ENCODE data around the gene CABP2. TPM values are rescaled to one million over a fixed set of nuclear protein-coding genes. Genes with fewer than 3 reads are reported as not detected.
"Not testable (repeated sequence)": the region's sequence is repeated elsewhere in the genome, so short reads cannot be mapped to it uniquely, and the experiment has no call there.

CABP2 gene
- total RNA-seq, 2 donors from 2014 or later, result not detected

GRCh38 chr11:67562963-67563704 is 39.9 kb upstream of the CABP2 start:
- Histone ChIP-seq H3K36me3 (no peaks in the 10 kb centered on the region), H3K4me1 (peaks cover 5% of the 10 kb centered on the region), H3K4me3 (no peak overlapping the region), H3K27me3 (no peaks in the 10 kb centered on the region), H3K27ac (no peak overlapping the region), H3K9me3 (no peaks in the 10 kb centered on the region), H3K9ac (ENCODE audit: low read depth in 2 of 2, low read length in 2 of 2) (no peak overlapping the region)
- no peak for DNase-seq
- intact Hi-C loops (cut with DNase I), result no loop called here
- TF ChIP-seq CTCF (IDR thresholded peaks at IDR 0.05), result no peak

DNA sequence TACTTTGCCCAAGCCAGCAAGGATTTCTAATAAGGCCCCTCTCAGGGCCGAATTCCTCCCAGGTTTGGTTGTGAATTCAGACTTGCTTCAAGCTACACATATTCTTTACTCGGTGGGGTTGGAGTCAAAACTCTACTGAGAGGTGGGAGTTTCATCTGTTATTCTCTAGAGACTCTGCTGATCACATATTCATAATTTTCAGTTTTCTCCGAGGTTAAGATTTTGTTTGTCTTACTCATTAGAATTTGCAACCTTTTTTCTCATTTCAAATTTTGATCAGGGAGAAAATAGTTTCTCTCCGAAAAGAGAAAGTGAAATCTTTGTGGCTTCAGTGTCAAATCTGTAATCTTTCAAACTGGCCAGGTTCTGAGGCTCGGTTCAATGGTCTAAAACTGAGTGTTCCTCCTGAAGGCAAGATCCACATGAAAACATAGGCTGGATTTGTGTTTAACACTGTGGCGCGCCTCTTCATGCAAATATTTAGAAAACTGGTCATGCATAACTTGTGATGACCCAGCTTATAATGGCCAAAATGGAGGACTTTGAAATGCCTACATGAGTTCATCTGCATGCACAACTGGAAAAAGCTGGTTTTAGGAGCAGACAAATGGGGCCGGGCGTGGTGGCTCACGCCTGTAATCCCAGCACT is 38.8 kb upstream of the CABP2 start:
- H3K27ac ChIP-seq, result no peak overlapping the region
- H3K36me3 ChIP-seq, result no peaks in the 10 kb centered on the region
- no peak overlapping the region for H3K9ac ChIP-seq (ENCODE audit: low read depth in 2 of 2, low read length in 2 of 2)
- H3K9me3 ChIP-seq, result no peaks in the 10 kb centered on the region
- H3K4me1 ChIP-seq, result peaks cover 5% of the 10 kb centered on the region
- TF ChIP-seq CTCF (IDR thresholded peaks at IDR 0.05), result no peak
- DNase-seq, result no peak
- no peak overlapping the region for H3K4me3 ChIP-seq
- intact Hi-C loops (cut with DNase I), result no loop called here
- H3K27me3 ChIP-seq, result no peaks in the 10 kb centered on the region

- Histone ChIP-seq H3K9ac (ENCODE audit: low read depth in 2 of 2, low read length in 2 of 2) (peak overlapping the region in 1 of 2 donors; percentile 78), H3K4me3 (no peak overlapping the region), H3K36me3 (no peaks in the 10 kb centered on the region), H3K9me3 (no peaks in the 10 kb centered on the region), H3K27ac (peak overlapping the region; percentile 60), H3K27me3 (no peaks in the 10 kb centered on the region), H3K4me1 (peaks cover 5% of the 10 kb centered on the region)
- intact Hi-C loops (cut with DNase I), result no loop called here
- peak; percentile 80 for DNase-seq
- TF ChIP-seq CTCF (IDR thresholded peaks at IDR 0.05), result no peak
These were observed 35.0 kb upstream of the CABP2 start for GRCh38 chr11:67558084-67558772.

DNA sequence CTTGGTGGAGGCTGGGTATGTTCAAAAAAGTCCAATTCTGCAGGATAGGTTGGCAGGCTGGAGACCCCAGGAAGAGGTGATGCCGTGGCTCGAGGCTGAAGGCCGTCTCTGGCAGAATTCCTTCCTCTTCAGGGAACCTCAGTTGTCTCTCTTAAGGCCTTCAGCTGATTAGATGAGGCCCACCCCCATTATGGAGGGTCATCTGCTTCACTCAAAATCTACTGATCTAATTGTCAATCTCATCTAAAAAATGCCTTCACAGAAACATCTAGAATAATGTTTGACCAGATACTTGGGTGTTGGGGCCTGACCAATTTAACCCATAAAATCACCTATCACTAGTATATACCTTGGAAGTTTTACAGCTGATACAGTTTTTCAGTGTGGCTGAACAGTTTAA is 33.0 kb upstream of the CABP2 start:
- no peak overlapping the region for H3K9ac ChIP-seq (ENCODE audit: low read depth in 2 of 2, low read length in 2 of 2)
- intact Hi-C loops (cut with DNase I), result no loop called here
- no peak overlapping the region for H3K27ac ChIP-seq
- H3K9me3 ChIP-seq, result no peaks in the 10 kb centered on the region
- no peaks in the 10 kb centered on the region for H3K27me3 ChIP-seq
- no peak overlapping the region for H3K4me3 ChIP-seq
- TF ChIP-seq CTCF (IDR thresholded peaks at IDR 0.05), result no peak
- peaks cover 5% of the 10 kb centered on the region for H3K4me1 ChIP-seq
- DNase-seq, result no peak
- H3K36me3 ChIP-seq, result no peaks in the 10 kb centered on the region

DNA sequence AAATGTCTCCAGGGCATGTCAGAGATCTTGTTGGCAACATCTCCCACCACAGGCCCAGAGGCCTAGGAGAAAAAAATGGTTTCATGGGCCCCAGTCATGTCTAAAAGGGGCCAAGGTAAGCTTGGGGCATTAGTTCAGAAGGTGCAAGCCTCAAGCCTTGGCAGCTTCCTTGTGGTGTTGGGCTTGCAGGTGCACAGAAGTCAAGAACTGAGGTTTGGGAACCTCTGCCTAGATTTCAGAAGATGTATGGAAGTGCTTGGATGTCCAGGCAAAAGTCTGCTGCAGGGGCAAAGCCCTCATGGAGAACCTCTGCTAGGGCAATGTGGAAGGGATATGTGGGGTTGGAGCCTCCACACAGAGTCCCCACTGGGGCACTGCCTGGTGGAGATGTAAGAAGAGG is 28.5 kb upstream of the CABP2 start:
- H3K36me3 ChIP-seq; H3K9ac ChIP-seq (ENCODE audit: low read depth in 2 of 2, low read length in 2 of 2); H3K27me3 ChIP-seq; H3K27ac ChIP-seq; H3K4me3 ChIP-seq; H3K4me1 ChIP-seq; intact Hi-C loops (cut with DNase I); DNase-seq; H3K9me3 ChIP-seq: not testable (repeated sequence)
